ENCODE measurements around the gene ZNF429. TPM values are rescaled to one million over a fixed set of nuclear protein-coding genes. Genes with fewer than 3 reads are reported as not detected.

ZNF429 gene
- total and polyA plus RNA-seq, 9 donors = 11.9 to 15.6 (median 13.1) TPM

DNA sequence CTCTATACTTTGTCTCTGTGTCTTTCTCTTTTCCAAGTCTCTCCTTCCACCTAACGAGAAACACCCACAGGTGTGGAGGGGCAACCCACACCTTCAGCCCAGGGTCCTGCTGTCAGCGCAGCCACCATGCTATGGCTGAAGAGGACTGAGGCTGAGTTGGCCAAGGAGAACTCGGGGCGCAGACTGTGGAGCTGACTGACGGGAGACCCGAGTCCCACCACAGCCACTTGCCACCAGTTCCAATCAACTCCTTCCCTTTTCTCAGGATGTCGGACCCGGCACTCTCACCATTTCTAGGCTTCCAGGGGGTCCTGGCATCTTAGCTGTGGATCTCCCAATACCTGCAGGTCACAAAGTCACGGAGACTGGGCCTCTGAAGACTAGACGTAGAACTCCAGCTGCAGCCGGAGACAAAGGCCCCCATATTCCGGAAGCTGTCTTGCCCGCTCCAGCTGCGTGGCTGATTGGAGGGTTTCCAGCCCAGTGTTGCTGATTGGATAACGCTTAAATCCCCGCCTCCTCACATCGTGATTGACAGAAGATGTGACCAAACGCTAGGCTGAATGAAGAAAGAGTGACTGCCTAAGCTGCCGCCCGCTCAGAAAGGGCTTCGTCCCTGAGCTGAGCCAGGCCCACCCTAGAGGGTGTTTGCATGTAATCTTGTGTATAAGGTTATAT lies 63.6 kb downstream of the ZNF429 start:
- Histone ChIP-seq H3K9me3 (replicated peaks; ENCODE audit: control insufficient read depth, low read depth, low read length) (peaks cover 48% of the 10 kb centered on the region), H3K4me3 (ENCODE audit: low read length) (peak overlapping the region; percentile 1), H3K27ac (ENCODE audit: low read length) (no peak overlapping the region), H3K27me3 (ENCODE audit: control insufficient read depth, insufficient read depth, low read length) (no peaks in the 10 kb centered on the region), H3K36me3 (ENCODE audit: control insufficient read depth, insufficient read depth, low read length) (no peaks in the 10 kb centered on the region), H3K4me1 (ENCODE audit: control insufficient read depth, insufficient read depth, low read length) (no peaks in the 10 kb centered on the region)
- 70% methylated on average over 20 of the region's 21 CpGs for WGBS (ENCODE audit: insufficient coverage)
- DNase-seq = peak; percentile 99

DNA sequence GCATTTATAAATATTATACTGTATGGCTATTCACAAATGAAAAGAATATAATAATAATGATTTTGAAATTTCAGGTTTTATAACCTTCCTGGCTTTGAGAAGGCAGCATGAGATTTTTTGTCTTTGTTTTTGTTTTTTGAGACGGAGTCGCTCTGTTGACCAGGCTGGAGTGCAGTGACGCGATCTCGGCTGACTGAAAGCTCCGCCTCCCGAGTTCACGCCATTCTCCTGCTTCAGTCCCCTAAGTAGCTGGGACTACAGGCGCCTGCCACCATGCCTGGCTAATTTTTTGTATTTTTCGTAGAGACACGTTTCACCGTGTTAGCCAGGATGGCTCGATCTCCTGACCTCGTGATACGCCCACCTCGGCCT lies 64.1 kb downstream of the ZNF429 start:
- no peaks in the 10 kb centered on the region for H3K27me3 ChIP-seq (ENCODE audit: control insufficient read depth, insufficient read depth, low read length)
- peak; percentile 74 for DNase-seq
- 71% methylated on average over 14 of the region's 16 CpGs for WGBS (ENCODE audit: insufficient coverage)

DNA sequence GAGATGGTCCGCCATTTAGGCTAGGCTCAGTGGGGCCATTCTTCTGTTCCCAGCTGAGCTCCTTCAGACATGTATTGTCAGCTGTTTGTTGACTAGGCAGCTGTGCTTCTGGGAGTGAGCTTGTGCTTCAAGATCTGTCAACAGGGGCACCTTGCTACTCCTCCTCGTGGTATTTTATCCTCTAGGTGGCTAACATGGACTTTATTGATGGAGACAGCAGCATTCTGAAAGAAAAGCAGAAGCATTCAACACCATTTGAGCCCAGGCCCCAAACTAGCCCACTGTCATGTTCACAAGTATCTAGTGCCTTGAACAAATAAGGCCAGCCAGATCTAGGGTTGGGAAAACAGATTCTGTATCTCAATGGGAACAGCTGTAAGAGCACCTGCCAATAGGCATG lies 65.9 kb downstream of the ZNF429 start:
- H3K9me3 ChIP-seq (replicated peaks; ENCODE audit: control insufficient read depth, low read depth, low read length) = peaks cover 45% of the 10 kb centered on the region
- no peak for DNase-seq
- H3K27me3 ChIP-seq (ENCODE audit: control insufficient read depth, insufficient read depth, low read length) = no peaks in the 10 kb centered on the region
- WGBS (ENCODE audit: insufficient coverage) = no CpG with 5 or more reads among the region's 2 CpGs
- no peak overlapping the region for H3K27ac ChIP-seq (ENCODE audit: low read length)
- H3K36me3 ChIP-seq (ENCODE audit: control insufficient read depth, insufficient read depth, low read length) = no peaks in the 10 kb centered on the region
- no peak overlapping the region for H3K4me3 ChIP-seq (ENCODE audit: low read length)
- H3K4me1 ChIP-seq (ENCODE audit: control insufficient read depth, insufficient read depth, low read length) = no peaks in the 10 kb centered on the region

More for the DNA sequence above, 64.1 kb downstream of the ZNF429 start:
- H3K4me3 ChIP-seq (ENCODE audit: low read length) = no peak overlapping the region
- no peaks in the 10 kb centered on the region for H3K4me1 ChIP-seq (ENCODE audit: control insufficient read depth, insufficient read depth, low read length)
- no peak overlapping the region for H3K27ac ChIP-seq (ENCODE audit: low read length)
- H3K9me3 ChIP-seq (replicated peaks; ENCODE audit: control insufficient read depth, low read depth, low read length) = peaks cover 46% of the 10 kb centered on the region
- H3K36me3 ChIP-seq (ENCODE audit: control insufficient read depth, insufficient read depth, low read length) = no peaks in the 10 kb centered on the region

DNA sequence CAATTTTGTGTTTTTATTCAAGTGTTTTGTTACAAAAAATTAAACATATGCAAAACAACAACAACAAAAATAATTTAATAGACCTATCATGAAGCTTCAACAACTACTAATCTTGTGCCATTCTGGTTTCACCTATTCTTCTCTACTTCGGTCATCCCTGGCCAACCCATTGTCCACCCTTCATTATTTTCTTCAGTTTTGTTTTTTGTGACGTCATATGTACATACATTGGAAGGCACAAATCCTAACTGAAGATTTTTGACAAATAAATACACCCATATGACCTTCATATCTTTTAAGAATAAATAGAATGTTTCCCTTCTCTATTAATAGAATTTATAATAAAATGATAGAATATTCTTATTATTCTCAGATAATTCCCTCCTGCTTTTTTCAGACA lies 69.2 kb downstream of the ZNF429 start:
- Histone ChIP-seq H3K4me3 (ENCODE audit: low read length) (no peak overlapping the region), H3K36me3 (ENCODE audit: control insufficient read depth, insufficient read depth, low read length) (no peaks in the 10 kb centered on the region), H3K27ac (ENCODE audit: low read length) (no peak overlapping the region), H3K27me3 (ENCODE audit: control insufficient read depth, insufficient read depth, low read length) (no peaks in the 10 kb centered on the region), H3K9me3 (replicated peaks; ENCODE audit: control insufficient read depth, low read depth, low read length) (peaks cover 34% of the 10 kb centered on the region), H3K4me1 (ENCODE audit: control insufficient read depth, insufficient read depth, low read length) (no peaks in the 10 kb centered on the region)
- DNase-seq = no peak
- 63% methylated on average over 1 of the region's 2 CpGs for WGBS (ENCODE audit: insufficient coverage)

DNA sequence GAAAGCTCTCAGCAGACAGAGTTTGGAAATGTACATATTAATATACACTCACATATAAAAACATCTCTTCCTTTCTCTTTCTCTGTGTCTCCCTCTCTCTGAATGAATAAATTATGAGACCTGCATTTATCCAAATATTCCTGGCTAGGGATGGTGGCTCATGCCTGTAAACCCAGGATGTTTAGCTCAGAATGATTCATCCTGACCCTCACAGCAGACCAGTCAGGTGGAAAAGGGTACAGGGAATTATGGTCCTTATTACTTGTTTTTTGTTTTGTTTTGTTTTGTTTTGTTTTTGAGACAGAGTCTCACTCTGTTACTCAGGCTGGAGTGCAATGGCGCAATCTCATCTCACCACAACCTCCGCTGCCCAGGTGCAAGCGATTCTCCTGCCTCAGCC lies 71.1 kb downstream of the ZNF429 start:
- no peaks in the 10 kb centered on the region for H3K4me1 ChIP-seq (ENCODE audit: control insufficient read depth, insufficient read depth, low read length)
- peaks cover 24% of the 10 kb centered on the region for H3K9me3 ChIP-seq (replicated peaks; ENCODE audit: control insufficient read depth, low read depth, low read length)
- no peak overlapping the region for H3K27ac ChIP-seq (ENCODE audit: low read length)
- WGBS (ENCODE audit: insufficient coverage) = no CpG with 5 or more reads among the region's 3 CpGs
- H3K36me3 ChIP-seq (ENCODE audit: control insufficient read depth, insufficient read depth, low read length) = no peaks in the 10 kb centered on the region
- no peaks in the 10 kb centered on the region for H3K27me3 ChIP-seq (ENCODE audit: control insufficient read depth, insufficient read depth, low read length)
- no peak overlapping the region for H3K4me3 ChIP-seq (ENCODE audit: low read length)
- DNase-seq = no peak

DNA sequence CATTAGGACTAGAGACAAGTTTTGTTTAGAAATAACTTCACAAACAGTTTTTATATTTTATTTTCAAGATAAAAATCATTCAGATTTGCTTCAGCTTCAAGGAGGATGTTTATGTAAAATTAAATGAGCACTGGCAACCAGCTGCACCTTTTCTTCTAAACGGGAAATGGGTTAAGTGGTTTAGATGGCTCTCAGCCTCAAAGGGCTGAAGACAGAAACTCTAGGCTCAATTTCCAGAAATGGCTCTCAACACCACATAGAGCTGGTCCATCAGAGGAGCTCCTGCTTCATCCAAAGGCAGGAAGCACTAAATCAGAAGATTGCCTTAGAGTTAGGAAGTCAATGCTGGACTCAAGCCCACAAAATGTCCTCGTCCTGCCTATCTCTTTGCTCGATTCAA lies 74.7 kb downstream of the ZNF429 start:
- Histone ChIP-seq H3K36me3 (ENCODE audit: control insufficient read depth, insufficient read depth, low read length) (no peaks in the 10 kb centered on the region), H3K4me1 (ENCODE audit: control insufficient read depth, insufficient read depth, low read length) (no peaks in the 10 kb centered on the region), H3K27ac (ENCODE audit: low read length) (no peak overlapping the region), H3K9me3 (replicated peaks; ENCODE audit: control insufficient read depth, low read depth, low read length) (peaks cover 26% of the 10 kb centered on the region), H3K27me3 (ENCODE audit: control insufficient read depth, insufficient read depth, low read length) (no peaks in the 10 kb centered on the region), H3K4me3 (ENCODE audit: low read length) (no peak overlapping the region)
- no CpG with 5 or more reads among the region's 3 CpGs for WGBS (ENCODE audit: insufficient coverage)
- no peak for DNase-seq

DNA sequence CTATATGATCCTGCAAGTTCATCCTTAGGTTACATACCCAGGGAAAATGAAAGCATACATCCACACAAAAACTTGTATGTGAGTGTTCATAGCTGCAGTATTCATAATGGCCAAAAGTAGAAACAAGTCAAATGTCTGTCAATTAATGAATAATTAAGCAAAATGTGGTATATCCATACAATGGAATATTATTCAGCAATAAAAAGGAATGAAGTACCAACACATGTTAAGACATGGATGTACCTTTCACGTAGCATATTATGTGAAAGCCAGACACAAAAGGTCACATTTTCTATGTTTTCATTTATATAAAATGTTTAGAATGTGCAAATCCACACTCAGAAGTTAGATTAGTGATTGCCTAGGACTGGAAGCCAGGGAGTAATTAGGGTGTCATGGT lies 75.4 kb downstream of the ZNF429 start:
- H3K27me3 ChIP-seq (ENCODE audit: control insufficient read depth, insufficient read depth, low read length) = peaks cover 4% of the 10 kb centered on the region
- H3K4me3 ChIP-seq (ENCODE audit: low read length) = no peak overlapping the region
- no peak for DNase-seq
- no peak overlapping the region for H3K27ac ChIP-seq (ENCODE audit: low read length)
- no peaks in the 10 kb centered on the region for H3K4me1 ChIP-seq (ENCODE audit: control insufficient read depth, insufficient read depth, low read length)
- no CpG with 5 or more reads among the region's 1 CpG for whole genome bisulfite sequencing (ENCODE audit: insufficient coverage)
- H3K9me3 ChIP-seq (replicated peaks; ENCODE audit: control insufficient read depth, low read depth, low read length) = peaks cover 30% of the 10 kb centered on the region
- H3K36me3 ChIP-seq (ENCODE audit: control insufficient read depth, insufficient read depth, low read length) = no peaks in the 10 kb centered on the region

DNA sequence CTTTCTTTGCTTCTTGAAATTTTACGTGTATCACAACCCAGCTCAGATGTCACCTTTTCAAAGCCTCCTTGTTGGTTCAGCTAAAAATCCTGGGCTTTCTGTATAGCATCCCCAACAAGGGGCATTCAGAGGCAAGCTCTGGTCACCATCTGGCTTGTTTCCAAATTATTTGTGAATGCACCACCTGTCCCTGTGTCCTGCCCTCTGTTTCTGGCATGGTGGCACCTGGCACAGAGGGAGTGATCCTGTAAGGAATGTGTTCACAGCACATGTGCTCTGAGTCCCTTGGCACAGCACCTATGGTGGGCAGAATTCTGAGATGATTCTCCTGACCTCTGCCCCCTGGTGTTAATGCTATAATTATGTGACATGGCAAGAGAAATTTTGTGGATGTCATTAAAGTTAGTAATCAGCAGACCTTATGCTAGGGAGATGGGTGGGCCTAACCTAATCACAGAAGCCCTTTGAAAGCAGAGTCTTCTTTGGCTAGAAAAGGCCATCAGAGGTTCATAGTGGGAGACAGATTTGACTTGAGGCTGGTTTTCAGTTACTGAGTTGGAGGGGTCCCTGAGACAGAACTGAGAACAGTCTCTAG lies 76.3 kb downstream of the ZNF429 start:
- no peaks in the 10 kb centered on the region for H3K36me3 ChIP-seq (ENCODE audit: control insufficient read depth, insufficient read depth, low read length)
- peaks cover 28% of the 10 kb centered on the region for H3K9me3 ChIP-seq (replicated peaks; ENCODE audit: control insufficient read depth, low read depth, low read length)
- 80% methylated on average over 1 of the region's 1 CpG for WGBS (ENCODE audit: insufficient coverage)
- no peak for DNase-seq
- peaks cover 3% of the 10 kb centered on the region for H3K4me1 ChIP-seq (ENCODE audit: control insufficient read depth, insufficient read depth, low read length)
- H3K27ac ChIP-seq (ENCODE audit: low read length) = no peak overlapping the region
- H3K4me3 ChIP-seq (ENCODE audit: low read length) = no peak overlapping the region
- H3K27me3 ChIP-seq (ENCODE audit: control insufficient read depth, insufficient read depth, low read length) = peaks cover 6% of the 10 kb centered on the region

DNA sequence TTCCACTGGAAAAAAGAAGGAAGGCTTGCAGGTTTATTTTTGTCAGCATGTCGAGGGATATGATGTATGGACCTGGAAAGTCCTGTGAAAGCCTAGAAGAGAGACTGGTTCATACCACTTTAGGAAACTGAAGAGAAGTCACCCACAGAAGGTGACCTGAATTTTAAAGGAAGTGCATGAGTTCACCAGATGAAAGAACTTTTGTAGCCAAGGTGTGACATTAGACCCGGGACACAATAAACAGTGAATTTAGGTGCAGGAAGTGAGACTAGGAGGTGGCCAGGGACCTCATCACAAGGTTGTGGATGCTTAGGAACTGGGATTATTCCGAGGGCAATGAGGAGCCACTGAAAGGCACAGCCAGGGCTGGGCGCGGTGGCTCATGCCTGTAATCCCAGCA lies 79.1 kb downstream of the ZNF429 start:
- WGBS (ENCODE audit: insufficient coverage) = 77% methylated on average over 4 of the region's 5 CpGs

DNA sequence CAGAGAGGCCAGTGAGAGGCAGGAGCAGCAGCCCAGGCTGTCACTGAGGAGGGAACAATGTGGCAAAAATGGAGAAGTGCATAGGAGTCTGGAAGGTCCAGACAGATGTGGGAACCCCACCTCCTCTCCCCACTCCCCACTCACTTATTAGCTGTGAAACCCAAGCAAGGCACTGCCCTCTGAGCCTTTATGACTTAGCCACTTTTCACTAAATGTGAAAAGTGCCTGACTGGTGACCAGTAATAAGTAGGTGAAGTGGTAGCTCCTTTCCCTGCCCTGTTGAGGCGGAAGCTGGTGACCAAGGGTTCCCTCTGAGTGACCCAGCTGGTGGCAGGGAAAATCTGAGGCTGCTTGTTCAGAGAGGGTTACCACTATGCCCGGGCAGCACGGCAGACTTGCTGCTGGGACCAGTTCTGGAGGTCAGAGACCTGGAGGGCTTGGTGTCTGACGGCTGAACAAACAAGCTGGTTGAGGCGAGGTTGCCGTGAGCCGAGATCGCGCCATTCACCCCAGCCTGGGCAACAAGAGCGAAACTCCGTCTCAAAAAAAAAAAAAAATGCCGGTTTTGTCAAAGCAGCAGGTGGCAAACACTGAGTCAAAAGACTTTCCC lies 80.0 kb downstream of the ZNF429 start:
- H3K4me1 ChIP-seq (ENCODE audit: control insufficient read depth, insufficient read depth, low read length) = peaks cover 3% of the 10 kb centered on the region
- H3K27me3 ChIP-seq (ENCODE audit: control insufficient read depth, insufficient read depth, low read length) = peaks cover 6% of the 10 kb centered on the region
- peaks cover 18% of the 10 kb centered on the region for H3K9me3 ChIP-seq (replicated peaks; ENCODE audit: control insufficient read depth, low read depth, low read length)
- H3K4me3 ChIP-seq (ENCODE audit: low read length) = no peak overlapping the region
- no peak for DNase-seq
- no peaks in the 10 kb centered on the region for H3K36me3 ChIP-seq (ENCODE audit: control insufficient read depth, insufficient read depth, low read length)
- 79% methylated on average over 12 of the region's 12 CpGs for WGBS (ENCODE audit: insufficient coverage)
- H3K27ac ChIP-seq (ENCODE audit: low read length) = no peak overlapping the region

More for the DNA sequence above, 79.1 kb downstream of the ZNF429 start:
- no peak overlapping the region for H3K4me3 ChIP-seq (ENCODE audit: low read length)
- no peaks in the 10 kb centered on the region for H3K36me3 ChIP-seq (ENCODE audit: control insufficient read depth, insufficient read depth, low read length)
- peaks cover 3% of the 10 kb centered on the region for H3K4me1 ChIP-seq (ENCODE audit: control insufficient read depth, insufficient read depth, low read length)
- H3K27ac ChIP-seq (ENCODE audit: low read length) = no peak overlapping the region
- peaks cover 24% of the 10 kb centered on the region for H3K9me3 ChIP-seq (replicated peaks; ENCODE audit: control insufficient read depth, low read depth, low read length)
- DNase-seq = no peak
- H3K27me3 ChIP-seq (ENCODE audit: control insufficient read depth, insufficient read depth, low read length) = peaks cover 6% of the 10 kb centered on the region
